OCI-LY3 (cell line): Measurements from ENCODE around the gene DISP2.

Experiments
- EZH2phosphoT487 ChIP-seq: fragments of 200-600 bp; shearing (Covaris generic); IDR thresholded peaks from 2 replicates; pipeline ENCODE4 v1.6.1; 2018; ENCODE audit warnings: antibody characterized with exemption, mixed run types, low read depth
- TF ChIP-seq, protein P1 (sequence below): fragments of 200-600, 300-600 bp; sonication (generic); IDR thresholded peaks from 2 replicates; pipeline ENCODE4 v1.5.1; 2014; ENCODE audit warnings: antibody characterized with exemption, low read length, low read depth

DNA sequence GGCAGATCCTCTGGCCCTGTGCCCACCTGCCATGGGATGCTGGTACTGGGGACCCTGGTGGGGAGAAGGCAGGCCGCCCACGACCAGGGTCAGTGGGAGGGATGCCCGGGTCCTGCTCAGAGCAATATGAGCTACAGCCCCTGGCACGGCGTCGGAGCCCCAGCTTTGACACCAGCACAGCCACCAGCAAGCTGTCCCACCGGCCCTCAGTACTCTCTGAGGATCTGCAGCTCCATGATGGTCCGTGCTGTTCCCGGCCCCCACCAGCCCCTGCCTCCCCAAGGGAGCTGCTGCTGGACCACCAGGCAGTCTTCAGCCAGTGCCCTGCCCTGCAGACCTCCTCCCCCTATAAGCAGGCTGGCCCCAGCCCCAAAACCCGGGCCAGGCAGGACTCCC lies 11.5 kb downstream of the DISP2 start:
- TF ChIP-seq, protein P1, sequence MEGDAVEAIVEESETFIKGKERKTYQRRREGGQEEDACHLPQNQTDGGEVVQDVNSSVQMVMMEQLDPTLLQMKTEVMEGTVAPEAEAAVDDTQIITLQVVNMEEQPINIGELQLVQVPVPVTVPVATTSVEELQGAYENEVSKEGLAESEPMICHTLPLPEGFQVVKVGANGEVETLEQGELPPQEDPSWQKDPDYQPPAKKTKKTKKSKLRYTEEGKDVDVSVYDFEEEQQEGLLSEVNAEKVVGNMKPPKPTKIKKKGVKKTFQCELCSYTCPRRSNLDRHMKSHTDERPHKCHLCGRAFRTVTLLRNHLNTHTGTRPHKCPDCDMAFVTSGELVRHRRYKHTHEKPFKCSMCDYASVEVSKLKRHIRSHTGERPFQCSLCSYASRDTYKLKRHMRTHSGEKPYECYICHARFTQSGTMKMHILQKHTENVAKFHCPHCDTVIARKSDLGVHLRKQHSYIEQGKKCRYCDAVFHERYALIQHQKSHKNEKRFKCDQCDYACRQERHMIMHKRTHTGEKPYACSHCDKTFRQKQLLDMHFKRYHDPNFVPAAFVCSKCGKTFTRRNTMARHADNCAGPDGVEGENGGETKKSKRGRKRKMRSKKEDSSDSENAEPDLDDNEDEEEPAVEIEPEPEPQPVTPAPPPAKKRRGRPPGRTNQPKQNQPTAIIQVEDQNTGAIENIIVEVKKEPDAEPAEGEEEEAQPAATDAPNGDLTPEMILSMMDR = no peak
- no peak for TF ChIP-seq EZH2phosphoT487
